AG04450 (cell line): ENCODE results near the gene TIMP1. TPM values are rescaled to one million over a fixed set of nuclear protein-coding genes. Genes with fewer than 3 reads are reported as not detected.

Experiments used
- CTCF ChIA-PET: fragments of 300-600, 350-600 bp; formaldehyde crosslinking; extraction: SDS; loops from one replicate; lab custom pipeline; 2022; ENCODE audit warnings: antibody characterized with exemption, inconsistent platforms; lab: Charles Lee
- POLR2A ChIA-PET: fragments of 350-600 bp; formaldehyde crosslinking; extraction: SDS; loops from one replicate; lab custom pipeline; 2021; ENCODE audit warnings: antibody characterized with exemption, inconsistent platforms; lab: Yijun Ruan, JAX
- DNase-seq: peaks from one replicate; pipeline ENCODE4 v3.0.0-alpha.2; 2011; ENCODE audit warnings: low read depth, low spot score
- H3K27ac ChIP-seq: one replicate; pipeline ENCODE4 v1.5.1; 2012; ENCODE audit warnings: low read depth, low read length, control low read depth
- H3K27me3 ChIP-seq: one replicate; pipeline ENCODE4 v1.6.0; 2012; ENCODE audit warnings: low read length; ENCODE audit not compliant: control insufficient read depth, insufficient read depth
- H3K4me3 ChIP-seq: 2 replicates; pipeline ENCODE4 v1.5.1; 2011; ENCODE audit warnings: mild to moderate bottlenecking, low read depth, low read length, control low read depth
- H3K9me3 ChIP-seq: 2 replicates; pipeline ENCODE4 v1.5.1; 2012; ENCODE audit warnings: low read length; ENCODE audit not compliant: control insufficient read depth, insufficient read depth
- polyA plus RNA-seq: library from polyadenylated mRNA; depleted of rRNA; stranded (reverse); fragments of >200 nt; gene quantifications from 2 replicates; pipeline ENCODE4 v1.2.3, GENCODE V29; 2011
- TF ChIP-seq, protein P1 (sequence below): IDR thresholded peaks from 2 replicates; pipeline ENCODE4 v1.5.1; 2011; ENCODE audit warnings: low read depth, low read length, control low read depth, inconsistent platforms

Gene TIMP1
- polyA plus RNA-seq, 1 experiment = 1,256 TPM

DNA sequence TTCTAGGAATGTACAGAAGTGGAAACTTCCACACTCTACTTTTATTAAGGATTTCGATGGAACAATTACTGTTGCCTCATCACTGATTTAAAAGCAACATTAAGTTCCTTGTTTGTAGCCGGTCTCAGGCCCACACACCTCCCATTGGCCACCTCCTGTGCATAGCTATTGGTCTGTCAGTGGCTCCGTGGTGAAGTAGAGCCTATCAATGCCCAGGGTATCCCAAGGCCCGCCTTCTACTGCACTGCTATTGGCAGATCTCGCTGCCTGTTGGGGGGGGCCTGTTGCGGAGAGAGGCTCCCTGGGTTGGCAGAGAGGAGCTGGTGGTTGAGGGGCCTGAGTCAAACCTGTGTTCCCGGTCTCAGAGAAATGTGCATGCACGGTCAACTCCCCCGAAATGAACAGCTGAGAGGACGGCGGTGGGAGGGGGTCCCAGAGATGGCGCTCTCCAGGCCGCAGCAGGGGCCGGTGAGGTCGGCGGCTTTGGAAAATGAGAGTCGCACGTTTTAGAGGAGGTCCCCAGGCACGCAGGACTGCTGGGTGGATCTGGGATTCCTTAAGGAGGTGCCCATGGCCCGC, 26.1 kb upstream of the TIMP1 start:
- Histone ChIP-seq H3K27ac (peak overlapping the region; percentile 21), H3K4me3 (peak overlapping the region; percentile 61), H3K27me3 (no peaks in the 10 kb centered on the region), H3K9me3 (no peaks in the 10 kb centered on the region)
- CTCF ChIA-PET = interaction anchor here (1.3 to 2.3 kb wide), 2 partner anchors 16 to 88 kb away, joined by 6 to 12 read pairs; no protein-coding TSS in a partner anchor
- POLR2A ChIA-PET = interaction anchor here (1.0 to 1.5 kb wide), 4 partner anchors 10 to 95 kb away, joined by 3 to 6 read pairs (median 4); partner anchors contain the start of genes ELK1 and TIMP1
- peak; percentile 81 for DNase-seq
- TF ChIP-seq, protein P1, sequence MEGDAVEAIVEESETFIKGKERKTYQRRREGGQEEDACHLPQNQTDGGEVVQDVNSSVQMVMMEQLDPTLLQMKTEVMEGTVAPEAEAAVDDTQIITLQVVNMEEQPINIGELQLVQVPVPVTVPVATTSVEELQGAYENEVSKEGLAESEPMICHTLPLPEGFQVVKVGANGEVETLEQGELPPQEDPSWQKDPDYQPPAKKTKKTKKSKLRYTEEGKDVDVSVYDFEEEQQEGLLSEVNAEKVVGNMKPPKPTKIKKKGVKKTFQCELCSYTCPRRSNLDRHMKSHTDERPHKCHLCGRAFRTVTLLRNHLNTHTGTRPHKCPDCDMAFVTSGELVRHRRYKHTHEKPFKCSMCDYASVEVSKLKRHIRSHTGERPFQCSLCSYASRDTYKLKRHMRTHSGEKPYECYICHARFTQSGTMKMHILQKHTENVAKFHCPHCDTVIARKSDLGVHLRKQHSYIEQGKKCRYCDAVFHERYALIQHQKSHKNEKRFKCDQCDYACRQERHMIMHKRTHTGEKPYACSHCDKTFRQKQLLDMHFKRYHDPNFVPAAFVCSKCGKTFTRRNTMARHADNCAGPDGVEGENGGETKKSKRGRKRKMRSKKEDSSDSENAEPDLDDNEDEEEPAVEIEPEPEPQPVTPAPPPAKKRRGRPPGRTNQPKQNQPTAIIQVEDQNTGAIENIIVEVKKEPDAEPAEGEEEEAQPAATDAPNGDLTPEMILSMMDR = no peak

DNA sequence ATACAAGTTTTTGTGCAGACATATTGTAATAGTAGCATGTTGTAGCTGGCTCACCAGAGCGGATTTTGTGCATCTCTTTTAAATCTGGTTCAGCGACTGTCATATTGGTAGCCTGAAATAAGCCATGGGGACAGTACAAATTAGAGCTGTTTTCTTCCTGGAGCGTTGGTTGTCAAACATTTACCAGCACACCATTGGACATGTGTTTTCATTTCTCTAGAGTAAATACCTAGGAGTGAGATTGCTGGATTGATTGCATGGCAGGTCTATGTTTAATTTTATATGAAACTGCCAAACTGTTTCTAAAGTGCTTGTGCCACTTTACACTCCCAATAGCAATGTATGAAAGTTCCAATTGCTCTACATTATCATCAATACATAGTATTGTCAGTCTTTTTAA, 23.8 kb upstream of the TIMP1 start:
- ChIA-PET CTCF (interaction anchor here (0.6 kb wide), 1 partner anchor 18 kb away, joined by 3 read pairs; no protein-coding TSS in a partner anchor), POLR2A (interaction anchor here (0.7 kb wide), 1 partner anchor 19 kb away, joined by 6 read pairs; no protein-coding TSS in a partner anchor)
- no peak for DNase-seq
- Histone ChIP-seq H3K27ac (no peak overlapping the region), H3K4me3 (no peak overlapping the region), H3K27me3 (no peaks in the 10 kb centered on the region), H3K9me3 (no peaks in the 10 kb centered on the region)
- TF ChIP-seq, protein P1 = no peak

DNA sequence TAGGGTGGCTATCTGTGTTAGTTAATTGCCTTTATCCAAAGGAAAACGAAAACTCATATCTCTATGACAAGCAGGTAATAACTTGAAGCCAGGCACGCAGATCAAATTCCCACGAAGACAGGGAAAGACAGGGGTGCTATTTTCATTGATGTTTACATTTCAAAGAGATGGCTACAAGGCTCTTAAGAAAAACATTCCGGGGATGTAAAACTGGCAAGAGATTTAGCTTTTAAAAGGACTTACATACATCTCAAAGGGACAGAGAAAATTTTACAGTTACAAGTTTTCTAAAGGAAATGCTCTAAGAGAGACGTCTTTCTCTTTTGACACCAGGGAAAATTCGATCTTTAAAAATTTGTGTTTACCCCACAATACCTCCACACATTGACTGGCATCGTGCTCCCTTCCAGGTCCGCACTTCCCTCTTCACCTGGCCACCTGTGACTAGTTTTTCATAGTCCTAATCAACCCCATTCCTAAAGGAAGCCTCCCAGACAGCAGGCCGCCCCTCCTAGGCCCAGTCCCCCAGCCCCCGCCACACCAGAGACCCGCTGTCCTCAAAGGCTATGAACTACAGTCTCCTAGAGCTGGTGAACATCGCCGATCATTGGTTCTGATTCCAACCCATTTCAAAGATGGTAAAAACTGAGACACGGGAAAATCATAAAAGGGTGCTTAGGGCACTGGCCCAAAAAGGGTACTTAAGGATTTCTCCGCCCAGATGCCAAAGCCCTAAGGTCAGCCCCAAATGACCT, 21.9 kb upstream of the TIMP1 start:
- DNase-seq = no peak

DNA sequence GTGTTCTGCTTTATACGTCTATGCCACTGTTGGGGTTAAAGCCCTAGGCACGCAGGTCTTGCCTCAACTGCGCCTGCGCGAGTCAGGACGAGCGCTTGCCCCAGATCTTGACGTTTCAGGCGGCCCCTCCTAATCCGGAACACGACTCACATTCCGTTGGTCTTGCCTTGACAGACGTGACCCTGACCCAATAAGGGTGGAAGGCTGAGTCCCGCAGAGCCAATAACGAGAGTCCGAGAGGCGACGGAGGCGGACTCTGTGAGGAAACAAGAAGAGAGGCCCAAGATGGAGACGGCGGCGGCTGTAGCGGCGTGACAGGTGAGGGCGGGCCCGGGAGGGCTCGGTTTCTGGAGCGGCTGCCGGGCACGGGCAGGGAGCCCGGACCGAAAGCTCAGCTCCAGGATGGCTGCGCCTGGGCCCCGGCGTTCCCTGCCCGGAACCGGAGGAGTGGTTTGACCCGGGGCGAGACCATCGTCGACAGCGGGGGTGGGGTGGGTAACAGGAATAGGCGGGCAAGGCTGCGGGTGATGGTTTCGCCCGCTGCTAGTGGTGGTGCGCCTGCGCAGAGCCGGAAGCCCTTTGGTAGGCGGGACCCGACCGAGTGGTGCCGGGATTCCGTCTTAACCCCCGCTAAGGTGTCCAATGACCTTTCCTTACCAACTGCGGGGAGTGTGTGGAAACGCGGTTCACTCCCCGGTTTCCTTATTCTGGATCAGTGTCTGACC, 21.1 kb upstream of the TIMP1 start, which contains the start of gene ARAF:
Gene ARAF (plus strand): TSS at position 272 of the 725 bp plus-strand sequence. CDS start 1,763 bp downstream, outside the sequence.
- TF ChIP-seq, protein P1 = no peak
- H3K4me3 ChIP-seq = peak within 1 kb of the TSS; percentile 69
- POLR2A ChIA-PET = no interaction called here
- H3K27ac ChIP-seq = peak within 1 kb of the TSS; percentile 84
- peak; percentile 98 for DNase-seq
- no peaks in the 10 kb centered on the region for H3K27me3 ChIP-seq
- H3K9me3 ChIP-seq = no peaks in the 10 kb centered on the region
- CTCF ChIA-PET = interaction anchor here (0.7 to 2.3 kb wide), 2 partner anchors 83 to 100 kb away, joined by 3 to 8 read pairs; no protein-coding TSS in a partner anchor

More for the DNA sequence above, 21.9 kb upstream of the TIMP1 start:
- TF ChIP-seq, protein P1 = no peak
- no peaks in the 10 kb centered on the region for H3K27me3 ChIP-seq
- H3K4me3 ChIP-seq = peak overlapping the region; percentile 56
- POLR2A ChIA-PET = no interaction called here
- no peaks in the 10 kb centered on the region for H3K9me3 ChIP-seq
- CTCF ChIA-PET = interaction anchor here (2.3 kb wide), 1 partner anchor 84 kb away, joined by 8 read pairs; no protein-coding TSS in a partner anchor
- peak overlapping the region; percentile 82 for H3K27ac ChIP-seq
